ENCODE results near the gene VWA3A. TPM values are rescaled to one million over a fixed set of nuclear protein-coding genes. Genes with fewer than 3 reads are reported as not detected.
A peak's percentile ranks its signal among the peaks of the same experiment; 100 is the strongest.

VWA3A gene
- total and polyA plus RNA-seq, 3 experiments from 2014 or later: 0.04 to 0.16 TPM; not detected in 1

DNA sequence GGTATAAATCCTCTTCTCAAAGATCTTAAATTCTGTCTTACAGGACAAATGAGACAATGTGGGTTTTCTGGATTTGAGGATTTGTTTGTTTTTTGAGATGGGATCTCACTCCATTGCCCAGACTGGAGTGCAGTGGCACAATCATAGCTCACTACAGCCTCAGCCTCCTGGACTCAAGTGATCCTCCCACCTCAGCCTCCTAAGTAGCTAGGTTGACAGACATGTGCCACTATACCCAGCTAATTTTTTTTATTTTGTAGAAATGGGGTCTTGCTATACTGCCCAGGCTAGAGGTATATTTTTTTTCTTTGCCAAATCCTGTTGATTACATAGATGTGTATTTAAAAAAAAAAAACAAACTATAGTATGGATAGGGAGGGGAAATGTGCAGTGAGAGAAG, 38.2 kb downstream of the VWA3A start:
- H3K4me1 Mint-ChIP-seq: no peaks in the 10 kb centered on the region
- H3K9me3 Mint-ChIP-seq: peaks cover 0 to 3% (median 0%) of the 10 kb centered on the region in 5 donors
- H3K27me3 Mint-ChIP-seq: peaks cover 4 to 11% of the 10 kb centered on the region in 2 donors
- ChIA-PET CTCF (no interaction called here), POLR2A (no interaction called here)
- H3K27ac ChIP-seq (ENCODE audit: low read depth, low read length): no peak overlapping the region
- no peak overlapping the region for H3K4me3 Mint-ChIP-seq
- H3K4me3 ChIP-seq (ENCODE audit: low read length): no peak overlapping the region
- H3K36me3 Mint-ChIP-seq: peaks cover 0 to 11% (median 0%) of the 10 kb centered on the region in 3 donors
- H3K9me3 ChIP-seq (ENCODE audit: low read length): no peaks in the 10 kb centered on the region
- H3K36me3 ChIP-seq (ENCODE audit: insufficient read depth, low read length): no peaks in the 10 kb centered on the region
- DNase-seq: no peak
- no peak overlapping the region for H3K27ac Mint-ChIP-seq
- no peaks in the 10 kb centered on the region for H3K4me1 ChIP-seq (ENCODE audit: insufficient read depth, low read length)
- no peaks in the 10 kb centered on the region for H3K27me3 ChIP-seq (ENCODE audit: insufficient read depth, low read length, poor library complexity, severe bottlenecking)

DNA sequence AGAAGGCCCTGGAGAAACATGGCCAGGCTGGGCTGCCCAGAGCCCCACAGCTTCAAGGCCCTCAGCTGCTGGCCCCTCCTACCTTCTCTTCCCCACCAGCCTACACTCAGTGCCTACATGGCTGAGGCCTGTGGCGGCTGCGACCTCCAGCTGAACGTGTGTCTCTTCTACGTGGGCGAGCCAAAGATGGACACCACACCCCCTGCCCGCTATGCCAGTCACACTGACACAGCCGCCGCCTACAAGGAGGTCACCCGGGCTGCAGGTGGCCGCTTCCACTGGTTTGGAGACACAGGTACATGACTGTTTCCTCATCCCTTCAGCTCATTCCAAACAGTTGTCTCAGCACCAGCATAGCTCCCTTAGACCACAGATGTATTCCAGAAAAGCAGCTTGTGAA, 40.5 kb downstream of the VWA3A start:
- Histone ChIP-seq H3K9me3 (ENCODE audit: low read length) (no peaks in the 10 kb centered on the region), H3K4me1 (ENCODE audit: insufficient read depth, low read length) (no peaks in the 10 kb centered on the region), H3K36me3 (ENCODE audit: insufficient read depth, low read length) (no peaks in the 10 kb centered on the region), H3K27ac (ENCODE audit: low read depth, low read length) (no peak overlapping the region), H3K4me3 (ENCODE audit: low read length) (no peak overlapping the region), H3K27me3 (ENCODE audit: insufficient read depth, low read length, poor library complexity, severe bottlenecking) (no peaks in the 10 kb centered on the region)
- no peaks in the 10 kb centered on the region for H3K4me1 Mint-ChIP-seq
- peaks cover 0 to 3% (median 0%) of the 10 kb centered on the region in 5 donors for H3K9me3 Mint-ChIP-seq
- POLR2A ChIA-PET: no interaction called here
- no peak overlapping the region for H3K27ac Mint-ChIP-seq
- CTCF ChIA-PET: no interaction called here
- peaks cover 0 to 10% (median 0%) of the 10 kb centered on the region in 3 donors for H3K36me3 Mint-ChIP-seq
- no peak for DNase-seq
- peaks cover 6 to 13% of the 10 kb centered on the region in 2 donors for H3K27me3 Mint-ChIP-seq
- no peak overlapping the region for H3K4me3 Mint-ChIP-seq

DNA sequence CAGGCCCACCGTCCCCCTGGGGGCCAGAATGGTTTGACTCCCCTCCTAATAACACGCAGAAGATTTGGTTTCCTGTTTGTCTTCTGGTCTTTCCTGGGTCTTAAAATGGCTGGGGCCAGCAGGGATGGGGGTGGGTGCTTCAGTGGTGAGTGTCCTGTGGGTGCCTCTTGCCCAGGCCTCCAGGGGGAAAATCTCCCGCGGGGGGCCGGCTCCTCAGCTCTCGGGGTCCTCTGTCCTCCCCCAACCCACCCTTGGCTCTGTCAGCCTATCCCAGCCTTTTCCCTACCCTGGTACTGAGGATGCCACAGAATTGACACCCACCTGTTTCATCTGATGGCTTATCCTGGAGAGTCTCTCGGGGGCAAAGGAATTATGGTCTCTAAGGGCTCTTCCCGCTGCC, 46.1 kb downstream of the VWA3A start:
- POLR2A ChIA-PET: no interaction called here

DNA sequence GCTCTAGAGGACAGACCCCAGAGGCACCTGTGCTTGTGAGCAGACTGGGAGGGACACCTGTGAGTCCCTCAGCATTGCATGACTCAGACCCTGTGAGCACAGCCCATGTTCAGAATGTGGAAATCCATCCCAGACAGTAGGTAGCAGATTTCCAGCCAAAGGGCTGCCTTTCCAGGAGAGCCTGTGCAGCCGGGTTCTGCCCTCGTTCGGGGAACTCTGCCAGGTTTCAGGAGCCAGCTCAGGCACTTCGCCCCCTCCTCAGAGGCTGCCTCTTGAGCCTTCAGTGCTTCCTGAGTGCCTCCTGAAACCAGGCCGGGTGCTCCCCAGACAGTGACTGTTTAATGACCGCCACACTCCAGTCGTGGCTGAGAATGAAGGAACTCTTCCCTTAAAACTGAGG, 46.7 kb downstream of the VWA3A start:
- Mint-ChIP-seq H3K27me3 (peaks cover 9 to 16% of the 10 kb centered on the region in 2 donors), H3K4me1 (no peaks in the 10 kb centered on the region), H3K36me3 (no peaks in the 10 kb centered on the region), H3K9me3 (no peaks in the 10 kb centered on the region), H3K27ac (no peak overlapping the region), H3K4me3 (no peak overlapping the region)
- H3K36me3 ChIP-seq (ENCODE audit: insufficient read depth, low read length): no peaks in the 10 kb centered on the region
- DNase-seq: no peak
- H3K9me3 ChIP-seq (ENCODE audit: low read length): no peaks in the 10 kb centered on the region
- H3K27ac ChIP-seq (ENCODE audit: low read depth, low read length): no peak overlapping the region
- ChIA-PET CTCF (no interaction called here), POLR2A (no interaction called here)
- no peaks in the 10 kb centered on the region for H3K27me3 ChIP-seq (ENCODE audit: insufficient read depth, low read length, poor library complexity, severe bottlenecking)
- no peak overlapping the region for H3K4me3 ChIP-seq (ENCODE audit: low read length)
- no peaks in the 10 kb centered on the region for H3K4me1 ChIP-seq (ENCODE audit: insufficient read depth, low read length)

More for the DNA sequence above, 46.1 kb downstream of the VWA3A start:
- no peaks in the 10 kb centered on the region for H3K9me3 ChIP-seq (ENCODE audit: low read length)
- no peaks in the 10 kb centered on the region for H3K4me1 ChIP-seq (ENCODE audit: insufficient read depth, low read length)
- H3K4me3 ChIP-seq (ENCODE audit: low read length): no peak overlapping the region
- H3K27ac ChIP-seq (ENCODE audit: low read depth, low read length): no peak overlapping the region
- Mint-ChIP-seq H3K4me3 (no peak overlapping the region), H3K4me1 (no peaks in the 10 kb centered on the region), H3K27me3 (peaks cover 9 to 16% of the 10 kb centered on the region in 2 donors), H3K27ac (no peak overlapping the region), H3K36me3 (no peaks in the 10 kb centered on the region), H3K9me3 (no peaks in the 10 kb centered on the region)
- CTCF ChIA-PET: no interaction called here
- H3K36me3 ChIP-seq (ENCODE audit: insufficient read depth, low read length): no peaks in the 10 kb centered on the region
- DNase-seq: no peak
- H3K27me3 ChIP-seq (ENCODE audit: insufficient read depth, low read length, poor library complexity, severe bottlenecking): no peaks in the 10 kb centered on the region

DNA sequence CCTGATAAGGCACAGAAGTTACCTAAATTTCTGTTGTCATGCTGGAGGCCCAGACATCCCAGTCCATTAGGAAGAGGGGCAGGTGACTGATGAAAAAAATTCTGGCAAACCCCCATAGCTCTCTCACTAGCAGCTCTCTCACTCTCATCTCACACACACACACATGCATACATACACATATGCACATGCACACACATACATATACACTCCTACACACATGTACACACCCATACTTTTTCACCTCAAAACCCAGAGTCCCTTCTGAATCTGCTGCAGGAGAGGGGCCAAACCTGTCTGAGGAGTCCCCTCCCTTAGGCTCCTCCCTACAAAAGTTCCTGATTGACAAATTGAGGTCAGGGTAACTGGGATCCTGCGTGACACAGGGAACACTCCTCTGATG, 47.4 kb downstream of the VWA3A start:
- Histone ChIP-seq H3K9me3 (ENCODE audit: low read length) (no peaks in the 10 kb centered on the region), H3K27me3 (ENCODE audit: insufficient read depth, low read length, poor library complexity, severe bottlenecking) (no peaks in the 10 kb centered on the region), H3K4me3 (ENCODE audit: low read length) (no peak overlapping the region), H3K36me3 (ENCODE audit: insufficient read depth, low read length) (no peaks in the 10 kb centered on the region), H3K27ac (ENCODE audit: low read depth, low read length) (no peak overlapping the region), H3K4me1 (ENCODE audit: insufficient read depth, low read length) (no peaks in the 10 kb centered on the region)
- Mint-ChIP-seq H3K4me3 (no peak overlapping the region), H3K4me1 (no peaks in the 10 kb centered on the region), H3K36me3 (no peaks in the 10 kb centered on the region), H3K27ac (peak overlapping the region in 2 of 8 donors; percentile 14 to 66), H3K27me3 (peaks cover 9 to 18% of the 10 kb centered on the region in 2 donors), H3K9me3 (no peaks in the 10 kb centered on the region)
- no peak for DNase-seq
- ChIA-PET CTCF (no interaction called here), POLR2A (no interaction called here)

DNA sequence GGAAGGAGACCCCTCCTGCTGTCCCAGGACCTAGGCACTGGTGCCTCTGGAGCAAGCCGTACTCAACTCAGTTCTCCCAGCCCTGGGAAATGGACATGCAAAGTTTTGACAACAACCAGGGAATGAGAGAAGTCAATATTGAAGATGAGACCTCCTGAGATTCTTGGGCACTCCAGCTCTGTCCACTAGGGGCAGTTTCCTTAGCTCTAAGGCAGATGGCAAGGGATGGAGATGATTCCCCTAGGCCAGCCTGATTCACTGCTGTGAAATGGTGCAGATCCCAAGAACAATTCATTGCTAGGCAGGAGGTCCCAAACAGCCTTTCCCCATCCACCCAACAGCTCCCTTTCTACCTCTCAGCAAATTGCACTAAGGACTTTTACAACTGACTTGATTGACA, 49.4 kb downstream of the VWA3A start:
- CTCF ChIA-PET: no interaction called here

DNA sequence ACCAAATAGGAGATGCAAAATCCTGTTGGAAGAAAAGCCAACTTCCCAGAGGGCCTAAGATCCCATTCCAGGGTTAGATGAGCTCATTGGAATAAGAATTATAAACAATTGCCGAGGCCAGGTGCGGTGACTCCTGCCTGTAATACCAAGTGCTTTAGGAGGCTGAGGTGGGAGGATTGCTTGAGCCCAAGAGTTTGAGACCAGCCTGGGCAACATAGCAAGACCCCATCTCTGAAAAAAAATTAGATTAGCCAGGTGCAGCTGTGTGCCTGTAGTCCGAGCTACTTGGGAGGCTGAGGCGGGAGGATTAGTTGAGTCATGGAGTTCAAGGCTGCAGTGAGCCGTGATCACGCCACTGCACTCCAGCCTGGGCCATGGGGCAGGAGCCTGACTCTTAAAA, 52.2 kb downstream of the VWA3A start:
- DNase-seq: no peak
- Mint-ChIP-seq H3K27ac (no peak overlapping the region), H3K27me3 (peaks cover 8 to 20% of the 10 kb centered on the region in 2 donors), H3K9me3 (no peaks in the 10 kb centered on the region), H3K36me3 (no peaks in the 10 kb centered on the region), H3K4me3 (no peak overlapping the region), H3K4me1 (no peaks in the 10 kb centered on the region)
- Histone ChIP-seq H3K27me3 (ENCODE audit: insufficient read depth, low read length, poor library complexity, severe bottlenecking) (no peaks in the 10 kb centered on the region), H3K4me1 (ENCODE audit: insufficient read depth, low read length) (no peaks in the 10 kb centered on the region), H3K27ac (ENCODE audit: low read depth, low read length) (no peak overlapping the region), H3K9me3 (ENCODE audit: low read length) (no peaks in the 10 kb centered on the region), H3K4me3 (ENCODE audit: low read length) (no peak overlapping the region), H3K36me3 (ENCODE audit: insufficient read depth, low read length) (no peaks in the 10 kb centered on the region)
- ChIA-PET POLR2A (no interaction called here), CTCF (no interaction called here)

More for the DNA sequence above, 49.4 kb downstream of the VWA3A start:
- H3K36me3 Mint-ChIP-seq: no peaks in the 10 kb centered on the region
- H3K4me1 Mint-ChIP-seq: no peaks in the 10 kb centered on the region
- Histone ChIP-seq H3K4me1 (ENCODE audit: insufficient read depth, low read length) (no peaks in the 10 kb centered on the region), H3K4me3 (ENCODE audit: low read length) (no peak overlapping the region), H3K36me3 (ENCODE audit: insufficient read depth, low read length) (no peaks in the 10 kb centered on the region), H3K27me3 (ENCODE audit: insufficient read depth, low read length, poor library complexity, severe bottlenecking) (no peaks in the 10 kb centered on the region), H3K9me3 (ENCODE audit: low read length) (no peaks in the 10 kb centered on the region), H3K27ac (ENCODE audit: low read depth, low read length) (no peak overlapping the region)
- H3K4me3 Mint-ChIP-seq: no peak overlapping the region
- peaks cover 8 to 21% of the 10 kb centered on the region in 2 donors for H3K27me3 Mint-ChIP-seq
- POLR2A ChIA-PET: interaction anchor here (0.6 kb wide), 1 partner anchor 33 kb away, joined by 6 read pairs; no protein-coding TSS in a partner anchor
- no peaks in the 10 kb centered on the region for H3K9me3 Mint-ChIP-seq
- no peak overlapping the region for H3K27ac Mint-ChIP-seq
- no peak for DNase-seq

DNA sequence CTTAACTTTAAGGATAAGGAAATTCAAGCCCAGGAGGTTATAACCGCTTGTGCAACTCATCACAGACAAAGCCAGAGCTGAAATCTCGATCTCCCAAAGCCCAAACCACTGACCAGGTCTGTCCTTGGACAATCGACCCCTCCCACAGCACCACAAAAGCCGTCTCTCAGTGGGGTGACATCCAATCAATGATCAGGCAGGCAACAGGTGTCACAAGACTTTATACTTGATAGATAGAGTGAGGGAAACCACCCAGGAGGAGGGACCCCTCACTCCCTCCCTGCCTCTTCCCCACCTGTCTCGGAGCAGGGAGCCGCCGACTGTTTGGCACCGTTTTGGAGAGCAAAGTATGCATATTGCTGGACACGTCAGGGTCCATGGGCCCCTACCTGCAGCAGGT, 55.5 kb downstream of the VWA3A start:
- no peak overlapping the region for H3K4me3 ChIP-seq (ENCODE audit: low read length)
- H3K36me3 ChIP-seq (ENCODE audit: insufficient read depth, low read length): no peaks in the 10 kb centered on the region
- no peak overlapping the region for H3K27ac ChIP-seq (ENCODE audit: low read depth, low read length)
- H3K4me1 ChIP-seq (ENCODE audit: insufficient read depth, low read length): no peaks in the 10 kb centered on the region
- no peaks in the 10 kb centered on the region for H3K27me3 ChIP-seq (ENCODE audit: insufficient read depth, low read length, poor library complexity, severe bottlenecking)
- peaks cover 3 to 9% of the 10 kb centered on the region in 2 donors for H3K27me3 Mint-ChIP-seq
- no peaks in the 10 kb centered on the region for H3K36me3 Mint-ChIP-seq
- no peak for DNase-seq
- H3K9me3 Mint-ChIP-seq: no peaks in the 10 kb centered on the region
- no peaks in the 10 kb centered on the region for H3K9me3 ChIP-seq (ENCODE audit: low read length)
- no peak overlapping the region for H3K27ac Mint-ChIP-seq
- no peak overlapping the region for H3K4me3 Mint-ChIP-seq
- CTCF ChIA-PET: no interaction called here
- no peaks in the 10 kb centered on the region for H3K4me1 Mint-ChIP-seq
- POLR2A ChIA-PET: no interaction called here
